Measurements from ENCODE around the gene IZUMO1.

The IZUMO1 gene

GRCh38 chr19:48713864-48714755 is 32.6 kb downstream of the IZUMO1 start:
- H3K27ac ChIP-seq, result peak overlapping the region; percentile 76

DNA sequence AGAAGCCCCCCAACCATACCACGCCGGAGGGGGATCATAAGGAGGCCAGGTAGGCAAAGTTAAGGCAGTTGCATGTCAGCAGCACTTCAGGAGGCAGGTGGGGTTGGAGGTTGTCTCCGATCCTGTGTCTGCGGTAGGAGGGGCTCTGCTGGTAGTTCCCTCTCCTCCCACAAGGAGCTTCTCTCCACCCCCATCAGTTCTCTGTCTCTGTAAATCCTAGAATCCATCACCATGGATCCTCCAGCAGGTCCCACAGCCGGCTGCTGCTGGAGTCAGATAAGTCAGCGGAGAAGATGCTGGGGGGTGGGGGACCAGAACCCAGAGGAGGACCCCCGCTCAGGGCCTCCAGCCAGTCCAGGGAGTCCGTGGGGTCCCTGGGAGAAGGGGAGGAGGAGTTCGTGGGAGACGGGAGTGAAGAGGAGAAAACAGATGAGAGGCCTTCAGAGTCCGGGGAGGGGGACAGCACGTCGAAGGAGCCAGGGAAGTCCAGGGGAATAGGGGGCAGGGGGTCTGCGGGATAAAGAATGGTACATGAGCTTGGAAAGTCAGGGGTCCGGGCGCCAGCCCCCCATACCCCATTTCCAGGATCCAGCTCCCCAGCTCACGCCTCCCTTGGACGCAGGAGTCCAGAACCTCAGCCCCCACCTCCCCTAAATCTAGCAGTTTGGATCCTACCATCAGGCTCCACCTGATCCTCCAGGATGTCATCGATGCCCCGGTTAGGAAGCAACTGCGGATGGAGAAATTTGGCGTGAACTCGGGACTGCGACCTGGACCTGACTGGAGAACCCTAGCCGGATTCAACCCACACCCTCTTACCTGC is 33.5 kb downstream of the IZUMO1 start:
- peak overlapping the region; percentile 58 for H3K27ac ChIP-seq
- TF ChIP-seq, protein P1, sequence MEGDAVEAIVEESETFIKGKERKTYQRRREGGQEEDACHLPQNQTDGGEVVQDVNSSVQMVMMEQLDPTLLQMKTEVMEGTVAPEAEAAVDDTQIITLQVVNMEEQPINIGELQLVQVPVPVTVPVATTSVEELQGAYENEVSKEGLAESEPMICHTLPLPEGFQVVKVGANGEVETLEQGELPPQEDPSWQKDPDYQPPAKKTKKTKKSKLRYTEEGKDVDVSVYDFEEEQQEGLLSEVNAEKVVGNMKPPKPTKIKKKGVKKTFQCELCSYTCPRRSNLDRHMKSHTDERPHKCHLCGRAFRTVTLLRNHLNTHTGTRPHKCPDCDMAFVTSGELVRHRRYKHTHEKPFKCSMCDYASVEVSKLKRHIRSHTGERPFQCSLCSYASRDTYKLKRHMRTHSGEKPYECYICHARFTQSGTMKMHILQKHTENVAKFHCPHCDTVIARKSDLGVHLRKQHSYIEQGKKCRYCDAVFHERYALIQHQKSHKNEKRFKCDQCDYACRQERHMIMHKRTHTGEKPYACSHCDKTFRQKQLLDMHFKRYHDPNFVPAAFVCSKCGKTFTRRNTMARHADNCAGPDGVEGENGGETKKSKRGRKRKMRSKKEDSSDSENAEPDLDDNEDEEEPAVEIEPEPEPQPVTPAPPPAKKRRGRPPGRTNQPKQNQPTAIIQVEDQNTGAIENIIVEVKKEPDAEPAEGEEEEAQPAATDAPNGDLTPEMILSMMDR (conservative IDR thresholded peaks at IDR 0.05), result no peak
- TF ChIP-seq ZFX (IDR thresholded peaks at IDR 0.05), result no peak

More at GRCh38 chr19:48713864-48714755, 32.6 kb downstream of the IZUMO1 start:
- no peak for TF ChIP-seq ZFX (IDR thresholded peaks at IDR 0.05)
- TF ChIP-seq, protein P1 (conservative IDR thresholded peaks at IDR 0.05), result no peak

DNA sequence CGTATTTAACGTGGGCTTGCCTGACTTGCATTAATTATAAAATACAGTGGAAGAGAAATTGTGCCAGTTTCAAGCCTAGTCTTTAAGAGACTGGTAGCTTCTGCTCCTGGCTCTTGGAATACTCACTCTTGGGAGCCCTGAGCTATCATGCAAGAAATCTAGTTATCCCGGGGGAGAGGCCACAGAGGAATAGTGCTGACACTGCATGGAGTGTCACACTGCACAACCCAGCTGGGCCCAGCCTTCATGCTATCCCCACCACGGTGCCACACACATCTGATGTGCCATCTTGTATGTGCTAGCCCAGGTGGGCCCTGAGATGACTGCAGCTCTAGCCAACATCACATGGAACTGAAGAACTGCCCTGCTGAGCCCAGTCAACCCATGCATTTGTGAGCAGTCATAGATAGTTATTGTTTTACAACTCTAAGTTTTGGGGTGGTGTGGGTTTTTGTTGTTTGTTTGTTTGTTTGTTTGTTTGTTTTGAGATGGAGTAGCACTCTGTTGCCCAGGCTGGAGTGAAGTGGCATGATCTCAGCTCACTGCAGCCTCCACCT is 35.5 kb downstream of the IZUMO1 start:
- H3K27ac ChIP-seq, result no peak overlapping the region
- TF ChIP-seq, protein P1 (conservative IDR thresholded peaks at IDR 0.05), result no peak
- no peak for TF ChIP-seq ZFX (IDR thresholded peaks at IDR 0.05)

GRCh38 chr19:48708471-48708870 is 38.2 kb downstream of the IZUMO1 start:
- H3K27ac ChIP-seq, result no peak overlapping the region
- TF ChIP-seq, protein P1 (conservative IDR thresholded peaks at IDR 0.05), result no peak
- TF ChIP-seq ZFX (IDR thresholded peaks at IDR 0.05), result no peak

GRCh38 chr19:48705431-48705830 is 41.3 kb downstream of the IZUMO1 start:
- no peak for TF ChIP-seq ZFX (IDR thresholded peaks at IDR 0.05)
- TF ChIP-seq, protein P1 (conservative IDR thresholded peaks at IDR 0.05), result no peak
- no peak overlapping the region for H3K27ac ChIP-seq

DNA sequence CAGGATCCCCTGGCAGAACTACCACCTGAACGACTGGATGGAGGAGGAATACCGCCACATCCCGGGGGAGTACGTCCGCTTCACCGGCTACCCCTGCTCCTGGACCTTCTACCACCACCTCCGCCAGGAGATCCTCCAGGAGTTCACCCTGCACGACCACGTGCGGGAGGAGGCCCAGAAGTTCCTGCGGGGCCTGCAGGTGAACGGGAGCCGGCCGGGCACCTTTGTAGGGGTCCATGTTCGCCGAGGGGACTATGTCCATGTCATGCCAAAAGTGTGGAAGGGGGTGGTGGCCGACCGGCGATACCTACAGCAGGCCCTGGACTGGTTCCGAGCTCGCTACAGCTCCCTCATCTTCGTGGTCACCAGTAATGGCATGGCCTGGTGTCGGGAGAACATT is 43.4 kb downstream of the IZUMO1 start:
- TF ChIP-seq, protein P1 (conservative IDR thresholded peaks at IDR 0.05), result no peak
- TF ChIP-seq ZFX (IDR thresholded peaks at IDR 0.05), result no peak
- no peak overlapping the region for H3K27ac ChIP-seq
